K562 (cell line): ENCODE measurements around the gene ARFGAP3. TPM values are rescaled to one million over a fixed set of nuclear protein-coding genes. Genes with fewer than 3 reads are reported as not detected.

Source experiments
- ATAC-seq: fragments of 200-7000 bp; cut with Tn5 transposase; 3 replicates; pipeline ENCODE4 v1.9.1; 2020; ENCODE audit warnings: moderate library complexity
- BruUV-seq: library from RNA; stranded (reverse); fragments of 400-500 nt; replicated peaks from 2 replicates; lab custom pipeline; 2021; lab: Mats Ljungman, UMichigan
- CTCF ChIA-PET: fragments of 300-600 bp; formaldehyde crosslinking; extraction: SDS; loops from one replicate; lab custom pipeline; 2021; ENCODE audit warnings: low intra/inter-chr PET ratio; lab: Yijun Ruan, JAX
- POLR2A ChIA-PET: fragments of 300-600, 350-650 bp; sonication (Branson Sonifier 250); formaldehyde crosslinking; extraction: SDS; loops from one replicate; lab custom pipeline; 2021; ENCODE audit warnings: antibody characterized with exemption, inconsistent platforms; lab: Yijun Ruan, JAX
- DNase-seq, 4 experiments: peaks; one replicate each; pipeline versions ENCODE4 v3.0.0 to v3.0.0-alpha.2; 2011 to 2018; ENCODE audit warnings: low spot score in 3 of 4, mixed read lengths in 3 of 4; ENCODE audit errors: extremely low read depth in 1 of 4
- FAIRE-seq: peaks from 2 replicates; lab custom pipeline; 2011; peaks lifted over from hg19 to GRCh38; lab: Jason Lieb, UNC
- H2AFZ ChIP-seq: 2 replicates; pipeline ENCODE4 v1.6.0; 2011; ENCODE audit warnings: low read depth, low read length, control low read depth, inconsistent platforms
- H3K27ac ChIP-seq: fragments of 200-600 bp; 3 replicates; pipeline ENCODE4 v1.8.0; 2011; ENCODE audit warnings: low read depth, mild to moderate bottlenecking, control low read depth, inconsistent platforms, low read length, moderate library complexity, mixed read lengths; ENCODE audit errors: extremely low read depth
- H3K27me3 ChIP-seq, 2 experiments: fragments of 300-600 bp in 1 of 2; 2 replicates in 1 of 2; 3 replicates in 1 of 2; pipeline versions ENCODE4 v1.6.0 to v1.8.0; 2011; ENCODE audit warnings: inconsistent platforms in 2 of 2, low read length in 2 of 2, mild to moderate bottlenecking in 1 of 2, mixed read lengths in 1 of 2, moderate library complexity in 1 of 2; ENCODE audit not compliant: control insufficient read depth in 2 of 2, insufficient read depth in 2 of 2
- H3K36me3 ChIP-seq: fragments of 300-600 bp; 3 replicates; pipeline ENCODE4 v1.8.0; 2011; ENCODE audit warnings: mild to moderate bottlenecking, low read length, inconsistent platforms; ENCODE audit not compliant: control insufficient read depth, insufficient read depth
- H3K4me1 ChIP-seq, 2 experiments: fragments of 200-600 bp in 1 of 2; replicated peaks in 1 of 2; 2 replicates in 1 of 2; 3 replicates in 1 of 2; pipeline versions ENCODE4 v1.5.1 to v1.8.0; 2011; ENCODE audit warnings: inconsistent platforms in 2 of 2, low read length in 2 of 2, mild to moderate bottlenecking in 1 of 2, mixed read lengths in 1 of 2, moderate library complexity in 1 of 2; ENCODE audit not compliant: control insufficient read depth in 2 of 2, insufficient read depth in 2 of 2
- H3K4me2 ChIP-seq: 2 replicates; pipeline ENCODE4 v1.6.1; 2011; ENCODE audit warnings: low read length, control low read depth, inconsistent platforms, mixed read lengths; ENCODE audit not compliant: insufficient read depth
- H3K4me3 ChIP-seq: fragments of 200-600 bp; sonication (generic), shearing (Covaris generic); 2 replicates; pipeline ENCODE4 v1.5.1; 2016; ENCODE audit warnings: control low read depth, inconsistent platforms
- H3K79me2 ChIP-seq: fragments of 200-600 bp; 3 replicates; pipeline ENCODE4 v1.8.0; 2011; ENCODE audit warnings: low read length, inconsistent platforms; ENCODE audit not compliant: control insufficient read depth, insufficient read depth
- H3K9ac ChIP-seq, 2 experiments: 2 replicates each; pipeline versions ENCODE4 v1.6.0 to v1.6.1; 2011; ENCODE audit warnings: low read depth in 2 of 2, low read length in 2 of 2, control low read depth in 1 of 2, inconsistent platforms in 1 of 2, mild to moderate bottlenecking in 1 of 2, mixed read lengths in 1 of 2; ENCODE audit not compliant: insufficient read depth in 1 of 2
- H3K9me1 ChIP-seq: one replicate; pipeline ENCODE4 v1.6.0; 2011; ENCODE audit warnings: inconsistent platforms, mild to moderate bottlenecking, low read length, moderate library complexity; ENCODE audit not compliant: control insufficient read depth, insufficient read depth
- H3K9me3 ChIP-seq: replicated peaks from 2 replicates; pipeline ENCODE4 v1.5.1; 2011; ENCODE audit warnings: low read depth, low read length, inconsistent platforms; ENCODE audit not compliant: control insufficient read depth, insufficient read depth
- H4K20me1 ChIP-seq: replicated peaks from 2 replicates; pipeline ENCODE4 v1.6.1; 2011; ENCODE audit warnings: low read length, inconsistent platforms, mixed read lengths; ENCODE audit not compliant: control insufficient read depth, insufficient read depth
- HMBOX1 ChIP-seq: sonication (generic); IDR thresholded peaks from 2 replicates; pipeline ENCODE4 v1.6.1; 2016
- PHTF2 ChIP-seq: fragments of 250-450 bp; sonication (Bioruptor Pico); IDR thresholded peaks from 2 replicates; pipeline ENCODE4 v1.5.0; 2021; ENCODE audit warnings: mild to moderate bottlenecking
- RREB1 ChIP-seq: fragments of 250-450 bp; sonication (Bioruptor Pico); IDR thresholded peaks from 2 replicates; pipeline ENCODE4 v1.4.0; 2020
- SP2 ChIP-seq: IDR thresholded peaks from 2 replicates; pipeline ENCODE4 v1.6.1; 2011; ENCODE audit warnings: mild to moderate bottlenecking, low read depth, low read length, moderate library complexity; ENCODE audit not compliant: poor library complexity, severe bottlenecking; ENCODE audit errors: extremely low read depth
- SRSF1 ChIP-seq: fragments of 200-400 bp; formaldehyde crosslinking; IDR thresholded peaks from 2 replicates; pipeline ENCODE4 v1.6.1; 2017; ENCODE audit warnings: mild to moderate bottlenecking, low read depth, low read length, moderate library complexity
- TCF7L2 ChIP-seq: fragments of 150-350 bp; IDR thresholded peaks from 2 replicates; pipeline ENCODE4 v1.6.1; 2016; ENCODE audit warnings: low read depth, mild to moderate bottlenecking, low read length, moderate library complexity
- ZBTB34 ChIP-seq: fragments of 250-450 bp; sonication (Bioruptor Pico); IDR thresholded peaks from 2 replicates; pipeline ENCODE4 v1.8.0; 2021; ENCODE audit warnings: mild to moderate bottlenecking, moderate library complexity
- ZNF280A ChIP-seq: fragments of 450-650 bp; IDR thresholded peaks from 2 replicates; pipeline ENCODE4 v1.6.1; 2018; ENCODE audit warnings: mild to moderate bottlenecking, low read depth; ENCODE audit not compliant: partially characterized antibody
- ZNF324 ChIP-seq: fragments of 250-450 bp; sonication (Bioruptor Pico); IDR thresholded peaks from 2 replicates; pipeline ENCODE4 v1.4.0; 2020; ENCODE audit warnings: mild to moderate bottlenecking
- WGBS: fragments of 100-300 bp; shearing (Covaris generic); methylation state at CpG from one replicate; pipeline ENCODE4 v1.1.6; 2016; ENCODE audit warnings: low coverage, mixed read lengths; ENCODE audit not compliant: insufficient coverage; ENCODE audit errors: missing lambda C conversion rate; 5-methylcytosine and 5-hydroxymethylcytosine counted together
- in situ Hi-C: fragments of 300-500 bp; cut with MboI; formaldehyde crosslinking; loops from 4 replicates; pipeline ENCODE4 v1.15.0; 2018; ENCODE audit warnings: inconsistent platforms, mixed read lengths
- intact Hi-C: fragments of 100-400 bp; cut with micrococcal nuclease; formaldehyde crosslinking; loops from 2 replicates; pipeline ENCODE4 v1.14.2; 2022
- polyA plus RNA-seq, 8 experiments: library from polyadenylated mRNA; depleted of rRNA in 4 of 8; stranded (reverse) in 5 of 8; unstranded in 3 of 8; fragments of >200 nt; fragmentation: Nextera tagmentation in 2 of 8; fragmentation: Illumina TruSeq in 1 of 8; extraction: Ambion mirVana in 2 of 8; extraction: Trizol in 1 of 8; gene quantifications; 2 replicates each; pipeline versions ENCODE4 v1.2.1 to v1.2.3, GENCODE V29; 2011 to 2014; ENCODE audit warnings: inconsistent platforms in 1 of 8, missing spikeins in 1 of 8
- total RNA-seq, 7 experiments: library from RNA; depleted of rRNA in 6 of 7; stranded (reverse); fragments of >200 nt in 6 of 7; fragmentation: Illumina TruSeq in 2 of 7; extraction: Trizol in 2 of 7; gene quantifications; 2 replicates each; pipeline versions ENCODE4 v1.2.1 to v1.2.3, GENCODE V29; 2011 to 2021; ENCODE audit warnings: low replicate concordance in 1 of 7

ARFGAP3 gene
- total and polyA plus RNA-seq, 9 of the 15 experiments (the other 6 are each of a cell fraction or from before 2014, with no cell fraction given) = 14.2 to 31.9 (median 22.7) TPM

- Histone ChIP-seq H3K4me3 (no peak overlapping the region), H4K20me1 (no peaks in the 10 kb centered on the region), H3K9me3 (no peaks in the 10 kb centered on the region), H3K79me2 (no peaks in the 10 kb centered on the region), H3K4me1 (peaks cover 6 to 7% of the 10 kb centered on the region in 2 experiments; a peak in 4 of 5 replicates)
- ATAC-seq = no peak
- POLR2A ChIA-PET = interaction anchor here (0.6 kb wide), 1 partner anchor 366 kb away, joined by 3 read pairs; no protein-coding TSS in a partner anchor
- in situ Hi-C loops = no loop called here
- DNase-seq = no peak
- WGBS = 66% methylated on average over 7 of the region's 7 CpGs
- BruUV-seq = no TSS peak
- TF ChIP-seq ZNF324 (CRISPR knock-in tag) (no peak), SP2 (no peak), ZBTB34 (CRISPR knock-in tag) (no peak), HMBOX1 (no peak), SRSF1 (no peak), PHTF2 (CRISPR knock-in tag) (no peak), RREB1 (CRISPR knock-in tag) (no peak), TCF7L2 (no peak), ZNF280A (no peak)
- TF ChIP-seq, all 486 proteins: peak for 0
- CTCF ChIA-PET = no interaction called here
- Histone ChIP-seq H3K4me2 (no peak overlapping the region), H3K9me1 (no peaks in the 10 kb centered on the region), H3K36me3 (no peaks in the 10 kb centered on the region), H3K27me3 (no peaks in the 10 kb centered on the region), H3K27ac (no peak overlapping the region), H2AFZ (no peak overlapping the region), H3K9ac (no peak overlapping the region)
- intact Hi-C loops = no loop called here
- FAIRE-seq = no peak
Observed at GRCh38 chr22:42862045-42862734, 5.1 kb upstream of the ARFGAP3 start.
